B cell (primary cell): ENCODE results near the gene AFF3. TPM values are rescaled to one million over a fixed set of nuclear protein-coding genes. Genes with fewer than 3 reads are reported as not detected.

Source experiments
- ATAC-seq: fragments of 200-7000 bp; cut with Tn5 transposase; one replicate; pipeline ENCODE4 v1.10.0; 2021; ENCODE audit warnings: low read depth, mild to moderate bottlenecking, moderate number of reproducible peaks, moderate library complexity
- CTCF ChIA-PET: fragments of 350-600 bp; sonication (Branson Sonifier 250); formaldehyde crosslinking; loops from one replicate; lab custom pipeline; 2021; ENCODE audit warnings: antibody characterized with exemption, inconsistent platforms; lab: Charles Lee
- POLR2A ChIA-PET: fragments of 350-600 bp; sonication (Branson Sonifier 250); formaldehyde crosslinking; loops from one replicate; lab custom pipeline; 2021; ENCODE audit warnings: antibody characterized with exemption; lab: Charles Lee
- DNase-seq: peaks from one replicate; pipeline ENCODE4 v3.0.0; 2013
- H2AFZ ChIP-seq: 2 replicates; pipeline ENCODE4 v1.6.1; 2012; ENCODE audit warnings: mild to moderate bottlenecking, low read depth, low read length; ENCODE audit not compliant: insufficient read depth, poor library complexity, severe bottlenecking
- H3K27ac ChIP-seq, 2 donors: 1 replicate in 1 of 2; 2 replicates in 1 of 2; pipeline ENCODE4 v1.5.1; 2012 to 2013; ENCODE audit warnings: low read length in 2 of 2, mild to moderate bottlenecking in 2 of 2, moderate library complexity in 1 of 2
- H3K27me3 ChIP-seq, 4 experiments: fragments of 200-600 bp in 1 of 4; sonication (generic) in 1 of 4; replicated peaks in 1 of 4; 1 replicate in 2 of 4; 2 replicates in 2 of 4; pipeline versions ENCODE4 v1.6.1 to v1.7.0; 2013 to 2016; ENCODE audit warnings: low read length in 3 of 4, mild to moderate bottlenecking in 2 of 4, mixed read lengths in 1 of 4, moderate library complexity in 1 of 4; ENCODE audit not compliant: insufficient read depth in 4 of 4, control insufficient read depth in 3 of 4; ENCODE audit errors: control extremely low read depth in 1 of 4
- H3K36me3 ChIP-seq, 2 experiments: replicated peaks in 1 of 2; 1 replicate in 1 of 2; 2 replicates in 1 of 2; pipeline versions ENCODE4 v1.6.1 to v1.7.1; 2013; ENCODE audit warnings: low read length in 1 of 2; ENCODE audit not compliant: insufficient read depth in 2 of 2, control insufficient read depth in 1 of 2; ENCODE audit errors: control extremely low read depth in 1 of 2, extremely low read depth in 1 of 2
- H3K4me1 ChIP-seq, 2 donors: fragments of 200-600 bp in 1 of 2; sonication (generic) in 1 of 2; 1 replicate in 1 of 2; 2 replicates in 1 of 2; pipeline versions ENCODE4 v1.5.1 to v1.6.1; 2013 to 2017; ENCODE audit warnings: low read length in 2 of 2; ENCODE audit not compliant: control insufficient read depth in 2 of 2, insufficient read depth in 2 of 2
- H3K4me2 ChIP-seq: replicated peaks from 2 replicates; pipeline ENCODE3; 2012; ENCODE audit warnings: mild to moderate bottlenecking, low read depth, low read length; ENCODE audit not compliant: poor library complexity, severe bottlenecking
- H3K4me3 ChIP-seq, 5 experiments: fragments of 200-600 bp in 1 of 5; sonication (generic) in 1 of 5; 1 replicate in 3 of 5; 2 replicates in 2 of 5; pipeline versions ENCODE4 v1.5.1 to v1.7.0; 2011 to 2016; ENCODE audit warnings: low read length in 4 of 5, mild to moderate bottlenecking in 4 of 5, low read depth in 2 of 5, control low read depth in 1 of 5, moderate library complexity in 1 of 5; ENCODE audit not compliant: insufficient read depth in 1 of 5; ENCODE audit errors: control extremely low read depth in 1 of 5, extremely low read depth in 1 of 5
- H3K79me2 ChIP-seq: fragments of 200-600 bp; sonication (generic); one replicate; pipeline ENCODE4 v1.6.0; 2016; ENCODE audit warnings: low read length; ENCODE audit not compliant: control insufficient read depth, insufficient read depth
- H3K9ac ChIP-seq: fragments of 200-600 bp; sonication (generic); 2 replicates; pipeline ENCODE4 v1.6.1; 2017; ENCODE audit warnings: mild to moderate bottlenecking, low read length, moderate library complexity
- H3K9me3 ChIP-seq, 3 donors: one replicate each; pipeline versions ENCODE4 v1.6.1 to v1.7.1; 2013; ENCODE audit warnings: low read length in 2 of 3; ENCODE audit not compliant: control insufficient read depth in 2 of 3, insufficient read depth in 1 of 3; ENCODE audit errors: control extremely low read depth in 1 of 3
- H4K20me1 ChIP-seq: 2 replicates; pipeline ENCODE4 v1.6.0; 2012; ENCODE audit warnings: mild to moderate bottlenecking, low read length; ENCODE audit not compliant: insufficient read depth, control insufficient read depth, poor library complexity, severe bottlenecking
- H3K27ac Mint-ChIP-seq: one replicate; pipeline ENCODE4 v1.8.0; 2021; ENCODE audit warnings: mixed read lengths
- H3K27me3 Mint-ChIP-seq: one replicate; pipeline ENCODE4 v1.8.0; 2021; ENCODE audit warnings: mixed read lengths
- H3K4me1 Mint-ChIP-seq: one replicate; pipeline ENCODE4 v1.8.0; 2021; ENCODE audit warnings: mixed read lengths
- H3K4me3 Mint-ChIP-seq: one replicate; pipeline ENCODE4 v1.8.0; 2021; ENCODE audit warnings: mixed read lengths
- H3K9me3 Mint-ChIP-seq: one replicate; pipeline ENCODE4 v1.8.0; 2022; ENCODE audit warnings: mixed read lengths; ENCODE audit not compliant: insufficient read depth
- CTCF ChIP-seq: fragments of 200-600 bp; IDR thresholded peaks from one replicate; pipeline ENCODE4 v1.8.0; 2022; ENCODE audit warnings: antibody characterized with exemption, mild to moderate bottlenecking
- EZH2 ChIP-seq: IDR thresholded peaks from 2 replicates; pipeline ENCODE4 v1.6.1; 2012; ENCODE audit warnings: borderline replicate concordance, low read depth, mild to moderate bottlenecking, moderate library complexity, low read length; ENCODE audit not compliant: insufficient read depth, poor library complexity, severe bottlenecking
- WGBS: methylation state at CpG from one replicate; pipeline ENCODE4 v1.1.5; 2013; ENCODE audit warnings: missing lambda C conversion rate; ENCODE audit not compliant: insufficient coverage; 5-methylcytosine and 5-hydroxymethylcytosine counted together
- intact Hi-C: fragments of 100-400 bp; cut with micrococcal nuclease; formaldehyde crosslinking; loops from one replicate; pipeline ENCODE4 v1.10.0; 2022
- polyA plus RNA-seq: library from polyadenylated mRNA; depleted of rRNA; stranded (reverse); fragments of >200 nt; gene quantifications from 2 replicates; pipeline ENCODE4 v1.2.3, GENCODE V29; 2012
- total RNA-seq, 2 donors: library from RNA; stranded (reverse); fragments of 120-200 nt in 1 of 2; gene quantifications; 1 replicate in 1 of 2; 2 replicates in 1 of 2; pipeline versions ENCODE4 v1.2.3 to v1.2.4, GENCODE V29; 2013 to 2022

Gene AFF3
- total and polyA plus RNA-seq, 2 donors (not counting 1 experiment from before 2014, with no cell fraction given): 117 to 830 TPM

GRCh38 chr2:100075532-100075931 is 66.9 kb downstream of the AFF3 start:
- H3K36me3 ChIP-seq: peaks cover 19 to 67% of the 10 kb centered on the region in 2 experiments
- WGBS: 100% methylated on average over 2 of the region's 3 CpGs
- Mint-ChIP-seq H3K27ac (peak overlapping the region; percentile 26), H3K27me3 (no peaks in the 10 kb centered on the region), H3K9me3 (no peaks in the 10 kb centered on the region), H3K4me3 (no peak overlapping the region), H3K4me1 (peaks cover 56% of the 10 kb centered on the region)
- peaks cover 0 to 3% of the 10 kb centered on the region in 2 donors for H3K4me1 ChIP-seq
- H3K79me2 ChIP-seq: peaks cover 96% of the 10 kb centered on the region
- TF ChIP-seq CTCF (no peak), EZH2 (no peak)
- no peaks in the 10 kb centered on the region for H3K27me3 ChIP-seq
- POLR2A ChIA-PET: no interaction called here
- H3K9me3 ChIP-seq: no peaks in the 10 kb centered on the region
- H3K4me2 ChIP-seq: no peak overlapping the region
- H3K9ac ChIP-seq: no peak overlapping the region
- no peak overlapping the region for H3K27ac ChIP-seq
- H3K4me3 ChIP-seq: no peak overlapping the region
- intact Hi-C loops: no loop called here
- H2AFZ ChIP-seq: no peak overlapping the region
- H4K20me1 ChIP-seq: peaks cover 81% of the 10 kb centered on the region
- ATAC-seq: no peak
- CTCF ChIA-PET: interaction anchor here (0.6 kb wide), 1 partner anchor 295 kb away, joined by 6 read pairs; no protein-coding TSS in a partner anchor
- DNase-seq: no peak

DNA sequence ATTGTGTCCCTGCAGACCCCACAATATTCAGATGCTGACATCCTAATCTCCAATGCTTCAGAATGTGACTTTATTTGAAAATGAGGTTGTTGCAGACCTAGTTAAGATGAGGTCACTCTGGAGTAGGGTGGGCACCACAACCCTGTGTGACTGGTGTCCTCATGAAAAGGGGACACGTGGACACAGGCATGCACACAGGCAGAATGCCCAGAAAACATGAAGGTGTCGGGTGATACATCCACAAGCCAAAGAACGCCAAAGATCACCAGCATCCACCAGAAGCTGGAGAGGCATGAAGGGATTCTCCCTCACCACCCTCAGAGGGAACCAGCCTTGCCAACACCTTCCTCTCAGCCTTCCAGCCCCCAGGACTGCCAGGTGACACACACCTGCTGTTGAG is 69.3 kb downstream of the AFF3 start:
- no peak overlapping the region for H2AFZ ChIP-seq
- no peak overlapping the region for H3K4me2 ChIP-seq
- H3K4me3 Mint-ChIP-seq: no peak overlapping the region
- no peak for DNase-seq
- no peaks in the 10 kb centered on the region for H3K9me3 ChIP-seq
- intact Hi-C loops: loop anchor here (5.0 kb wide), 1 partner anchor 41 kb away; no protein-coding TSS in a partner anchor
- ChIA-PET POLR2A (no interaction called here), CTCF (no interaction called here)
- H3K4me1 Mint-ChIP-seq: peaks cover 67% of the 10 kb centered on the region
- ATAC-seq: no peak
- no peak overlapping the region for H3K4me3 ChIP-seq
- H3K9me3 Mint-ChIP-seq: no peaks in the 10 kb centered on the region
- H3K9ac ChIP-seq: no peak overlapping the region
- no peak overlapping the region for H3K27ac Mint-ChIP-seq
- no peak overlapping the region for H3K27ac ChIP-seq
- peaks cover 0 to 4% of the 10 kb centered on the region in 2 donors for H3K4me1 ChIP-seq
- H3K27me3 Mint-ChIP-seq: no peaks in the 10 kb centered on the region
- H4K20me1 ChIP-seq: peaks cover 82% of the 10 kb centered on the region
- no peaks in the 10 kb centered on the region for H3K27me3 ChIP-seq
- 95% methylated on average over 3 of the region's 3 CpGs for WGBS
- TF ChIP-seq CTCF: no peak
- no peak for TF ChIP-seq EZH2
- peaks cover 94% of the 10 kb centered on the region for H3K79me2 ChIP-seq
- H3K36me3 ChIP-seq: peaks cover 18 to 65% of the 10 kb centered on the region in 2 experiments
